Measurements from ENCODE around the gene SSR3. TPM values are rescaled to one million over a fixed set of nuclear protein-coding genes. Genes with fewer than 3 reads are reported as not detected.

SSR3 gene
- total and polyA plus RNA-seq, 2 of the 8 experiments (the other 6 are each of a cell fraction or from before 2014, with no cell fraction given), result 92.7 to 208 TPM

DNA sequence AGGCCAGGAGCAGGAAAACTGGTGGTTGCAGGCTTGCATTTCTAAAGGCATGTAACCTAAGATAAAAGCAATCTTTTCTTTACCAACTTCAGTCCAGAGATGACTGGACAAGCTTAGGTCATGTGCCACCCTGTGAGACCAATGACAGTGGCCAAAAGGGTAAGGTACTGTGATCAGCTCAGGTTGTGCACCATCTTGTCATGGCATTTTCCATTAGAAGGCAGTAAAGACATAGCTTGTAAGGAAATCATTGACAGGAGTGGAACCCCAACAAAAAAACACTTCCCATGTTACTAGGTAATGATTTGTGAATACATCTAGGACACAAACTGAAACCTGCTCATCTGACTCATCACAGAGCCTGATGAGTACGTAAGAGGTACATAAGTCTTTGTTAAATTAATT, 35.2 kb downstream of the SSR3 start (continued):
- TF ChIP-seq, protein P1, sequence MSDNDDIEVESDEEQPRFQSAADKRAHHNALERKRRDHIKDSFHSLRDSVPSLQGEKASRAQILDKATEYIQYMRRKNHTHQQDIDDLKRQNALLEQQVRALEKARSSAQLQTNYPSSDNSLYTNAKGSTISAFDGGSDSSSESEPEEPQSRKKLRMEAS (IDR thresholded peaks at IDR 0.05), result no peak
- TF ChIP-seq CTBP2 (IDR thresholded peaks at IDR 0.05; ENCODE audit: borderline replicate concordance, insufficient read depth, insufficient read length, low read length), result no peak
- no peak for TF ChIP-seq EGR1 (IDR thresholded peaks at IDR 0.05; ENCODE audit: borderline replicate concordance, low read depth, low read length)
- TF ChIP-seq CEBPB (IDR thresholded peaks at IDR 0.05; ENCODE audit: low read depth, low read length), result no peak
- TF ChIP-seq GTF2F1 (IDR thresholded peaks at IDR 0.05; ENCODE audit: borderline replicate concordance, low read depth, low read length), result no peak
- TF ChIP-seq RAD21 (IDR thresholded peaks at IDR 0.05 in 1 of 2, conservative IDR thresholded peaks at IDR 0.05 in 1 of 2; ENCODE audit: low read depth in 2 of 2, low read length in 2 of 2), result no peak
- TF ChIP-seq CBX5 (IDR thresholded peaks at IDR 0.05; ENCODE audit: low read depth, low read length), result no peak
- no peak for TF ChIP-seq SIX5 (IDR thresholded peaks at IDR 0.05; ENCODE audit: low read depth, low read length)
